ENCODE measurements around the gene LRRC32.
A peak's percentile ranks its signal among the peaks of the same experiment; 100 is the strongest.

The LRRC32 gene, protein sequence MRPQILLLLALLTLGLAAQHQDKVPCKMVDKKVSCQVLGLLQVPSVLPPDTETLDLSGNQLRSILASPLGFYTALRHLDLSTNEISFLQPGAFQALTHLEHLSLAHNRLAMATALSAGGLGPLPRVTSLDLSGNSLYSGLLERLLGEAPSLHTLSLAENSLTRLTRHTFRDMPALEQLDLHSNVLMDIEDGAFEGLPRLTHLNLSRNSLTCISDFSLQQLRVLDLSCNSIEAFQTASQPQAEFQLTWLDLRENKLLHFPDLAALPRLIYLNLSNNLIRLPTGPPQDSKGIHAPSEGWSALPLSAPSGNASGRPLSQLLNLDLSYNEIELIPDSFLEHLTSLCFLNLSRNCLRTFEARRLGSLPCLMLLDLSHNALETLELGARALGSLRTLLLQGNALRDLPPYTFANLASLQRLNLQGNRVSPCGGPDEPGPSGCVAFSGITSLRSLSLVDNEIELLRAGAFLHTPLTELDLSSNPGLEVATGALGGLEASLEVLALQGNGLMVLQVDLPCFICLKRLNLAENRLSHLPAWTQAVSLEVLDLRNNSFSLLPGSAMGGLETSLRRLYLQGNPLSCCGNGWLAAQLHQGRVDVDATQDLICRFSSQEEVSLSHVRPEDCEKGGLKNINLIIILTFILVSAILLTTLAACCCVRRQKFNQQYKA

DNA sequence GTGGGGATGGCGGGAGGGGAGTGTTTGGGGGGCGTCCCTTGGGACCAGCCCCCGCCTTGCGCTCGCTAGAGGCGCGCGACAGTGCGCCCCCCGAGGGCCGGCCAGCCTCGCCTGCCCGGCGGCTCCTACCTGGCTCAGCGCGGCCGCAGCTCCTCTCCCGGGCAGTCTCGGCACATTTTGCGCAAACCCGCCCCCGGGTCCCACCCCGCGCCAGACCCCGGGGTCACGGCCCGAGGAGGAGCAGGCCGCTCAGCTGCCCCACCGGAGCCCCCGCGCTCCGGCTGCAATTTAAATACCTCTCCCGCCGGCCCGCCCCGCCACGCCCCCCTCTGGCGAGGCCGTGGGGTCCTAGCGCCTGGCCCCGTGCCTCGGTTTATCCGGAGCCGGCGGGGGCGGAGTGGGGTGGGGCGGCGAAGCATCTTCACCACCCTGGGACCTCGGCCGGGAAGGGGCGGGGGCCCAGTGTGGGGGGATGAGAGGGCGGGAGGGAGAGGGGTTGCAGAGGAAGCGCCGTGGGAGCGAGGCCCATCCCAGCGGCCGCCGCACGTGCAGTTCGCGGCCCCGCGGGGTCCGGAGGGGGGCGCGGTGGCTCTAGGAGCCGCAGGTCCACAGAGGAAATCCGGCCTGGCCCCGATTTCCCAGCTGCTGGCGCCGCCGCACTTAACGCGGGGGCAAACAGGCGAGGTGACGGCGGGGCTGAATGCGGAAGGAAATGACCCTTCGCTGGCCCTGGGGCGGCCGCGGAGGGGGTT lies at the start of gene LRRC32:
TSS of gene LRRC32 (minus strand) at position 263 of the 752 bp plus-strand sequence. CDS start 4,793 bp downstream, outside the sequence.
- peak; percentile 24 for DNase-seq

DNA sequence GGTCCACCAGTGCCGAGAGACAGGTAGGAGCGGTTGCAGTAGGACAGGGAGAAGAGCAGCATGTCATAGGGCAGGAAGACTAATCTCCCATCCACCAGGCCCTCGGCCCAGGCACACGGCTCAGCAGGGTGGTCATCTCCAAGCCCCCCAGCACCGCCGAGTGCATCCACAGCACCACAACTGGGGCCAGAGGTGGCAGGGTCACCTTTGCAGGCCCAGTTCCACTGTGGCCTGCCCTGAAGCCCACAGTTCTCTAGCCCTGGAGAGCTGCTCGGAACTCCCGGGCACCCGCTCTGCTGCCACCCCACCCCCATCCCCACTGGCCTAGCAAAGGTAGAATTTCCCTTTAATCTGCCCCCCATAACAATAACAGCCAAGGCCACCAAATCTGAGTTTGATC lies 49.1 kb upstream of the LRRC32 start:
- DNase-seq = no peak

- no peak for DNase-seq
Observed at GRCh38 chr11:76719281-76719680, 48.7 kb upstream of the LRRC32 start.

DNA sequence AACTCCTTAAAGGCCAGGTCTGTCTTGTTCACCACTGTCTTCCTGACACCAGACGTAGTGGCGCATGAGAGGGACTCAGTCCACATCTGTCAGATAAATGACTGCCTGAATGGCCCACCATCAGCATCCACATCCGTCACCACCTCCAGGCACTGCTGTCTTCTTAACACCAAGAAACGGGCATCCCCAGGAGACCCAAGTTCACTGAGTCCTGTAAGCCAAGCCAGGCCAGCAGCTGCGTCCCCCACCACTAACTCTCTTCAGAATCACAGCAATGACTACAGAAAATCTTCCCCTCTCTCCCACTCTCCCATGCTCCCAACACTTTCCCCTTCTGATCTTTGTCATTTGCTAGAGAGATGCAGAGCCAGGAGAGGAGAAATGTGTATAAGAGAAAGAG lies 47.3 kb upstream of the LRRC32 start:
- no peak for DNase-seq

- DNase-seq = no peak
Observed at GRCh38 chr11:76717369-76717768, 46.8 kb upstream of the LRRC32 start.

GRCh38 chr11:76716268-76716667 lies 45.7 kb upstream of the LRRC32 start:
- no peak for DNase-seq

DNA sequence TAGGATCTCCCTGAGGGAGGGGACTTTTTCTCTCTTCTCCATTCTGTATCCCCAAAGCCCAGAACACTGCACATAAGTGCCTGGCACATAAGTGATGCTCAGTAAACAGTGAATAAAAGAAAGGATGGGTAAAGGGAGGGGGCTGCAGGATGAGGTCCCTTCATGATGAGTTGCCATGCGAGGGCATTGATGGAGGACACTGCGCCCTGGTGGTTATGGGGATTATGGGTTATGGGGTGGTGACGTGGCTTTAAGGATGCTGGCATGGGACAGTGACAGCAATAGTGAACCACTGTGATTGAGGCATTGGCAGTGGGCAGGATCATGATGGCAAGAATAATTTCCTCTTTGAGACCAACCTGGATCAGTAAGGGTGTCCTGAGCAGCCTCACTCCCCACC lies 43.9 kb upstream of the LRRC32 start:
- no peak for DNase-seq

DNA sequence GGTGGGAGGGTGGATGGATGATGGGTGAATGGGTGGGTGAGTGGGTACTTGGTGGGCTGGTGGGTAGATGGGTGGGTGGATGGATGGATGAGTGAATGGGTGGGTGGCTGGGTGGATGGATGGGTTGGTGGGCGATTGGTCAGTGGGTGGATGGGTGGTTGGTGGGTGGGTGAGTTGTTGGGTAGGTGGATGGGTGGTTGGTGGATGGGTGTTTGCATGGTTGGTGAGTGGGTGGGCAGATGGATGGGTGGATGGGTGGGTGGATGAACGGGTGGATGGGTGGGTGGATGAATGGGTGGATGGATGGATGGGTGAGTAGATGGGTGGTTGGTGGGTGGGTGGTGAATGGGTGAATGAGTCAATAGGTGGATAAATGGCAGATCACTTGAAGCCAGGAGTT lies 43.0 kb upstream of the LRRC32 start:
- no peak for DNase-seq

DNA sequence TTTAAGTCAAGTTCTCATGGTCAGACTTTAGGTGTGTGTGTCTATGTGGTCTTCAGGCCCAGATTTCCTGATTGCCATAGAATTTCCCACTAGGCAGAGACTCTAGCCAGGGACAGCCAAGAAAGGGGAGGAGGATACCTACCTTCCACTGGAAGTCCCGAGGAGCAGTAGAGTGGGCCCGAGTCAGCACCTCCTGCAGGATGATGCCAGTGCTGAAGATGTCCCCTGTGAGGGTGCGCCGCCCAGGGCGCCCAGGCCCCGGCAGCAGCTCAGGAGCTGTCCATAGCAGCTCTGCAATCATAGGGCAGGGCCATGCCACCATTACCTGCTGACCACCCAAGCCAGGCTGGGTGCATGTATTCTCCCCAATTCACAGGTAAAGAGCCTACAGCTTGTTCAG lies 41.6 kb upstream of the LRRC32 start:
- no peak for DNase-seq

GRCh38 chr11:76709756-76710155 lies 39.2 kb upstream of the LRRC32 start:
- DNase-seq = no peak

- DNase-seq = no peak
Observed at GRCh38 chr11:76708972-76709660, 38.6 kb upstream of the LRRC32 start.

- no peak for DNase-seq
Observed at GRCh38 chr11:76707293-76707825, 36.8 kb upstream of the LRRC32 start.

DNA sequence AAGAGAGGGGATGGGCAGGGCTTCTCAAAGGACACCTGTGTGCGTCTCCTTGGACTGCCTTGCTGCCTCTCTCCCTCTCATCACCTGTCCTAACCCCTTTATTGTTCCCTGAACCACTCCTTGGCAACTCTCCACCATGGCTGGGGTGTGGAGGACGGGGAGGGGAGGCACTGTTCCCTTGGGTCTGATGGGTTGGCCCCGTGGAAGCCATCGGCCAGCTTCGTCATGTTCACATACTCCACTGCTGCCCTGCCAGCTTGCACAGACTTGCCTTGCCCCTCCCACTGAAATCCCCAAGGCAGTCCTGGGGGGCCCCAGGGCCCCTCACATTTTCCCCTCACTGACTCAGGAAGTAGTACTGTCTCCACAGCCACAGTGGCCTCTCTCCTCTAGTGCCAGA lies 36.1 kb upstream of the LRRC32 start:
- no peak for DNase-seq

DNA sequence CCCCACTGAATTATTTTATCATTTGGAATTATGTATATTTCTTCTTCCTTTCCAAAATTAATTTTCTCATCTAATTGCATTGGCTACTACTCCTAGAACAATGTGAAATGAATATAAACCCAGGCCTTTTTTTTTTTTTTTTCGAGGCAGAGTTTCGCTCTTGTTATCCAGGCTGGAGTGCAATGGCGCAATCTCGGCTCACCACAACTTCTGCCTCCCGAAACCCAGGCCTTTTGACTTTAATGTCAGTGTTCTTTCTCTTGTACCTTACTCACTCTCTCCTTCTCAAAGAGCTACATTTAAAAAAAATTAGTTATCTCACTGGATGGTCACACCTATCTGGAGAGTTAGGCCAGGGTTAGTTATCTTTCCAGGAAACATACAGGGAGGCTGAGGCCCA lies 35.3 kb upstream of the LRRC32 start:
- DNase-seq = peak; percentile 57

- no peak for DNase-seq
Observed at GRCh38 chr11:76704171-76704948, 33.8 kb upstream of the LRRC32 start.

DNA sequence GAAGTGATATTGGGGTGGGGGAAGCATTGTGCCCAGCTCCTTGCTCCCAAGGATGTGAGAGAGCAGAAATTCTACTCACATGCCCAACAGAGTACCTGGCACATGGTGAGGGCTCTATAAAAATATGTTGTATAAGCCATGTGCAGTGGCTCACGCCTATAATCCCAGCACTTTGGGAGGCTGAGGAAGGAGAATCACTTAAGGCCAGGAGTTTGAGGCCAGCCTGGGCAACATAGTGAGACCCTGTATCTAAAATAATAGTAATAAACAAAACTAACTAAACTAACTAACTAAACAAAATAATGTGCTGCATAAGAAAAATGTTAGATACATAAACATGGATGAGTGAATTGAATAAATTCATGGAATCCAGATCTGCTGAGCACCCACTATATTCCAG lies 33.2 kb upstream of the LRRC32 start:
- no peak for DNase-seq

- DNase-seq = no peak
Observed at GRCh38 chr11:76702336-76703128, 32.0 kb upstream of the LRRC32 start.

- DNase-seq = no peak
Observed at GRCh38 chr11:76701294-76702040, 30.9 kb upstream of the LRRC32 start.

- no peak for DNase-seq
Observed at GRCh38 chr11:76700177-76701100, 29.9 kb upstream of the LRRC32 start.

All from MV-4-11 (cell line).